Keratinocyte (primary cell): Measurements from ENCODE around the gene ABI1.

Experiments
- CTCF ChIP-seq, 3 experiments: IDR thresholded peaks in 1 of 3; conservative IDR thresholded peaks in 1 of 3; optimal IDR thresholded peaks in 1 of 3; 2 replicates in 2 of 3; 3 replicates in 1 of 3; pipeline versions ENCODE3 to v1.5.1; 2011; ENCODE audit warnings: low read length in 3 of 3, mild to moderate bottlenecking in 3 of 3, moderate library complexity in 2 of 3, control low read depth in 1 of 3, inconsistent platforms in 1 of 3; ENCODE audit not compliant: insufficient read depth in 2 of 3; ENCODE audit errors: extremely low read depth in 1 of 3
- EZH2 ChIP-seq: IDR thresholded peaks from one replicate; pipeline ENCODE4 v1.6.1; 2012; ENCODE audit warnings: inconsistent platforms, mild to moderate bottlenecking, low read length, moderate library complexity

GRCh38 chr10:26890956-26891355, 30.2 kb upstream of the ABI1 start:
- peak; percentile 78 to 82 (median 81) for TF ChIP-seq CTCF (optimal IDR thresholded peaks at IDR 0.05 in 1 of 3, IDR thresholded peaks at IDR 0.05 in 1 of 3, conservative IDR thresholded peaks at IDR 0.05 in 1 of 3; ENCODE audit: extremely low read depth in 1 of 3, insufficient read depth in 2 of 3, low read length in 3 of 3)
- TF ChIP-seq EZH2 = no peak
